ENCODE measurements around the gene NHS. TPM values are rescaled to one million over a fixed set of nuclear protein-coding genes. Genes with fewer than 3 reads are reported as not detected.

The NHS gene
- polyA plus RNA-seq, 6 donors from 2014 or later: not detected

GRCh38 chrX:17740137-17741122 lies 365.4 kb downstream of the NHS start:
- peaks cover 8 to 18% (median 12%) of the 10 kb centered on the region in 3 donors for H3K4me1 Mint-ChIP-seq
- H3K9me3 Mint-ChIP-seq: peaks cover 0 to 1% (median 0%) of the 10 kb centered on the region in 7 donors
- H3K27ac Mint-ChIP-seq: no peak overlapping the region
- peak overlapping the region in 1 of 8 donors; percentile 93 for H3K4me3 Mint-ChIP-seq
- no peaks in the 10 kb centered on the region for H3K36me3 Mint-ChIP-seq
- ATAC-seq (ENCODE audit: low read depth in 2 of 2) (no peak), DNase-seq (no peak)
- H3K27me3 Mint-ChIP-seq: no peaks in the 10 kb centered on the region

DNA sequence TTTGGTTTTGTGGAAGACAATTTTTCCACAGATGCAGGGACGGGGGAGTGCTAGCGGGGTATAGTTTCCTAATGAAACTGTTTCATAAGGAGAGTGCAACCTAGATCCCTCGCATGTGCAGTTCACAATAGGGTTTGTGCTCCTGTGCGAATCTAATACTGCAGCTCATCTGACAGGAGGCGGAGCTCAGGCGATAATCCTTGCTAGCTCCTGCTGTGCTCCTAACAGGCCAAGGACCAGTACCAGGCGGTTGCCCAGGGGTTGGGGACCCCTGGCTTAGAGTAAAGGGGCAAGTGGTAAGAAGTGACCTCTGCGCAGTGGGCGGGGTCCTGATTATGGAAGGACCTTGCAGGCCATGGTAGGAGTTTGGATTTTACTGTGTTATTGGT lies 366.1 kb downstream of the NHS start:
- H3K4me3 Mint-ChIP-seq: no peak overlapping the region
- peaks cover 8 to 18% (median 12%) of the 10 kb centered on the region in 3 donors for H3K4me1 Mint-ChIP-seq
- H3K27me3 Mint-ChIP-seq: no peaks in the 10 kb centered on the region
- no peaks in the 10 kb centered on the region for H3K36me3 Mint-ChIP-seq
- peak overlapping the region in 1 of 6 donors; percentile 52 for H3K27ac Mint-ChIP-seq
- ATAC-seq (ENCODE audit: low read depth in 2 of 2) (no peak), DNase-seq (no peak)
- H3K9me3 Mint-ChIP-seq: peaks cover 0 to 1% (median 0%) of the 10 kb centered on the region in 7 donors

DNA sequence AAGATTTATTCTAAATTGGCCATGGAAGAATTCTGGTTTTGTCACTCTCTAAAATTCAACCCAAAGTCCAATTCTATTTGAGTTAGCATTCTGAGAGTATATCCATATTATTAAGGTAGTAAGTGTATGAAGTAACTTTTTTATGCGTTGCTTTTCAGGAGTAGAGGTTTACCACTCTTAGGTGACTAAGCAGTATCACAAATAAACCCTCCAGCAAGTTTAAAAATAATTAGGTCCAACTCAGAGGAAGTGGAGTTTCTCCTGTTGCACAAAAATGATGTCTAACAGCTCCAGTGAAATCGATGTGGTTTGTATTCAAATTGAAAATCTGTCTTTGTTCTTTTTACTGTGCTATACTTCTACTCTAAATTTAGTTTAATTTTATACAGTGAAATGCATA lies 368.9 kb downstream of the NHS start:
- Mint-ChIP-seq H3K4me3 (no peak overlapping the region), H3K27ac (no peak overlapping the region)
- ATAC-seq (ENCODE audit: low read depth in 2 of 2): no peak

DNA sequence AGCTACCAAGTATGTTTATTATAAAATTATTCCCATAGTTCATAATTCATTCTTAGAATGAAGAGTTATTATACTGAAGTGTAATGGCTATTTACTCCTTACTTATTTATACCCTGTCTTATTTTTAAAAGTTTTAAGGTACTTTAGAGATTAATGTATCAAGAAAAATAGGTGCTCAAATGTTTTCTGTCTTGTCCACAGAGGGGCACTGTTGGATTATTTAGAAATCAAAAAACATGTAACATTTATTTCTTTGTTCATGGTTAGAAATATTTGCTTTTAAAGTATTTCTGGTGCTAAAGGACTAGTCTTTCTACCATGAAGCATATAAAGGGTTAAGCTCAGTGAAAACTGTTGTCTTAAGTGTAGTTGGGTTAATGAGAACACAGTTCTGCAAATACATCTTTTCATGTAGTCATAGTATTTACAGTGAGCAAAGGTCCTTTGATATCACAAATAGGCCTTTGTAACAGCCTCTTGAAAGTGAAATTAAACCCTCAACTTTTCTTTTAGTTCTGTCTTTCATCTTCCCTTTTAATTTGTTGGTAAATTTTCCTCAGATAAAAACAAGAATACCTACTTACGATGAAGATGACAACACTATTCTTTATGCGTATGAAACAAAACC lies 370.0 kb downstream of the NHS start:
- Mint-ChIP-seq H3K4me3 (no peak overlapping the region), H3K4me1 (no peaks in the 10 kb centered on the region), H3K27ac (no peak overlapping the region), H3K9me3 (peaks cover 0 to 1% (median 0%) of the 10 kb centered on the region in 7 donors), H3K27me3 (no peaks in the 10 kb centered on the region), H3K36me3 (no peaks in the 10 kb centered on the region)
- ATAC-seq (ENCODE audit: low read depth in 2 of 2): no peak
- DNase-seq: no peak

More for the DNA sequence above, 368.9 kb downstream of the NHS start:
- DNase-seq: no peak
- Mint-ChIP-seq H3K4me1 (peaks cover under 1 to 6% (median 6%) of the 10 kb centered on the region in 3 donors), H3K36me3 (no peaks in the 10 kb centered on the region), H3K9me3 (peaks cover 0 to 1% (median 0%) of the 10 kb centered on the region in 7 donors), H3K27me3 (no peaks in the 10 kb centered on the region)

GRCh38 chrX:17747692-17748091 lies 372.7 kb downstream of the NHS start:
- Mint-ChIP-seq H3K36me3 (no peaks in the 10 kb centered on the region), H3K27me3 (no peaks in the 10 kb centered on the region), H3K27ac (no peak overlapping the region), H3K9me3 (no peaks in the 10 kb centered on the region), H3K4me1 (no peaks in the 10 kb centered on the region), H3K4me3 (no peak overlapping the region)
- DNase-seq (no peak), ATAC-seq (ENCODE audit: low read depth in 2 of 2) (no peak)

DNA sequence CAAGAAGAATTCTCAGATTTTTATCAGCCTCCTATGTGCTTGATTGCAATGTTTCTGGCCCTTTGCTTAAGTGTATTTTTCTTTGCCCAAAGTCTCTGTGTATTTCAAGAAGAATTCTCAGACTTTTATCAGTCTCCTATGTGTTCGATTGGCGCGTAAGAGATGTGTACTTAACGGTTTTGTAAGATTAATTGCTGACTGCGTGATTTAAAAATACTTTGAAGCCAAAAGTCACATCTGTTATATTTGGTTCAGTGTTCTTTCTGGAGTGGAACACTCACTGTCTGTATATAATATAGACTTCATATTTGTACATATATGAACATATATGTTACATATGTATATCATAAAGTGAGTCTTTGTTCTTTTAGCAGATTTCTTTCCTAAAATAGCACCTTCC lies 373.7 kb downstream of the NHS start:
- no peak for ATAC-seq (ENCODE audit: low read depth in 2 of 2)
- Mint-ChIP-seq H3K27me3 (no peaks in the 10 kb centered on the region), H3K27ac (no peak overlapping the region), H3K36me3 (no peaks in the 10 kb centered on the region), H3K9me3 (no peaks in the 10 kb centered on the region), H3K4me3 (no peak overlapping the region), H3K4me1 (no peaks in the 10 kb centered on the region)
- no peak for DNase-seq

GRCh38 chrX:17750436-17750835 lies 375.4 kb downstream of the NHS start:
- no peaks in the 10 kb centered on the region for H3K9me3 Mint-ChIP-seq
- no peak overlapping the region for H3K4me3 Mint-ChIP-seq
- no peaks in the 10 kb centered on the region for H3K4me1 Mint-ChIP-seq
- no peak for ATAC-seq (ENCODE audit: low read depth in 2 of 2)
- no peak overlapping the region for H3K27ac Mint-ChIP-seq
- H3K36me3 Mint-ChIP-seq: no peaks in the 10 kb centered on the region
- no peak for DNase-seq
- H3K27me3 Mint-ChIP-seq: no peaks in the 10 kb centered on the region

DNA sequence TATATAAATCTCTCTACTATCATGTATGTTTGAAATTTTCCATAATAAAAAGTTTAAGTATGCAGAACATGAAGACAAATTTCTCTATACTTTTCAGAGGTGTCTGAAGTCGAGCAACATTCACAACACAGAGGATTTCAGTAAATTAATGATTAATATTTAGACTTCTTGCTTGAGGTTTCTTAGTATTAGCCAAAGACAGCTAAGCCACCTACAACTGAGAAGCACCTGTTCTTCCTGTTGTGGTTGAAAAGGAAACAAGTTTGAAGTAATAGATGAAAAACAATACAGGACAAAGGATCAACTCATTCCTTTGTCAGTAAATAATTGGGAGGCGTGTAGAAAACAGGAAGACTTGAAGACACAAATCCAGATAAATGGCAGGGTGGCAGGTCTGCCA lies 383.4 kb downstream of the NHS start:
- no peaks in the 10 kb centered on the region for H3K36me3 Mint-ChIP-seq
- H3K27me3 Mint-ChIP-seq: no peaks in the 10 kb centered on the region
- DNase-seq (no peak), ATAC-seq (ENCODE audit: low read depth in 2 of 2) (no peak)
- no peak overlapping the region for H3K4me3 Mint-ChIP-seq
- peaks cover 0 to 3% (median 0%) of the 10 kb centered on the region in 7 donors for H3K9me3 Mint-ChIP-seq
- H3K27ac Mint-ChIP-seq: no peak overlapping the region
- no peaks in the 10 kb centered on the region for H3K4me1 Mint-ChIP-seq

- Mint-ChIP-seq H3K27ac (peak overlapping the region in 1 of 6 donors; percentile 34), H3K9me3 (peaks cover 0 to 3% (median 0%) of the 10 kb centered on the region in 7 donors), H3K4me1 (no peaks in the 10 kb centered on the region), H3K27me3 (no peaks in the 10 kb centered on the region), H3K4me3 (no peak overlapping the region), H3K36me3 (no peaks in the 10 kb centered on the region)
- ATAC-seq (ENCODE audit: low read depth in 2 of 2) (no peak), DNase-seq (no peak)
Measured at GRCh38 chrX:17759990-17760389, 385.0 kb downstream of the NHS start.

- Mint-ChIP-seq H3K9me3 (no peaks in the 10 kb centered on the region), H3K4me1 (no peaks in the 10 kb centered on the region), H3K36me3 (no peaks in the 10 kb centered on the region), H3K4me3 (no peak overlapping the region), H3K27ac (no peak overlapping the region), H3K27me3 (no peaks in the 10 kb centered on the region)
- DNase-seq (no peak), ATAC-seq (ENCODE audit: low read depth in 2 of 2) (no peak)
Measured at GRCh38 chrX:17767734-17768133, 392.7 kb downstream of the NHS start.

GRCh38 chrX:17768997-17769396 lies 394.0 kb downstream of the NHS start:
- Mint-ChIP-seq H3K27me3 (no peaks in the 10 kb centered on the region), H3K9me3 (no peaks in the 10 kb centered on the region), H3K4me1 (no peaks in the 10 kb centered on the region), H3K36me3 (no peaks in the 10 kb centered on the region), H3K27ac (no peak overlapping the region), H3K4me3 (no peak overlapping the region)
- ATAC-seq (ENCODE audit: low read depth in 2 of 2) (no peak), DNase-seq (no peak)

DNA sequence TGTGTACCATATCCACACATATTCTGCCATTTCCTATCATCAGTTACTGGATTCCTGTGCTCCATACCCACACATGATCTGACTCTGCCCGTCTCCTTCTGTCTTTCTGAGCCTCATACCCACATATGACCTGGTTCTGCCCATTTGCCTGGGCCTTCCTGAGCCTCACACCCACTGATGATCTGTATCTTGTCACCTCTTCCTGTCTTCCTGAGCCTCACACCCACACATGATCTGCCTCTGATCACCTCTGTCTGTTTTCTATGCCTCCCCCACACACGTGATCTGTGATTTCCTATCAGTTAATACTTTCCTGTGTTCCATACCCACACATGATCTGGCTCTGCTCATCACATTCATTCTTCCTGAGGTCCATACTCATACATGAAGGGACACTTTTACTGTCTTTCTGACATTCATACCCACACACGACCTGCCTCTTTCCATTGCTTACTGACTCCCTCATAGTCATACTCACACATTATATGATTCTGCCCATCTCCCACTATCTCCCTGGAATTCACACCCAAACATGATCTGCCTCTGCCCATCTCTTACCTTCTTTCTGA lies 394.8 kb downstream of the NHS start:
- ATAC-seq (ENCODE audit: low read depth in 2 of 2) (no peak), DNase-seq (no peak)
- H3K4me1 Mint-ChIP-seq: no peaks in the 10 kb centered on the region
- H3K9me3 Mint-ChIP-seq: no peaks in the 10 kb centered on the region
- no peaks in the 10 kb centered on the region for H3K27me3 Mint-ChIP-seq
- H3K36me3 Mint-ChIP-seq: no peaks in the 10 kb centered on the region
- no peak overlapping the region for H3K27ac Mint-ChIP-seq
- no peak overlapping the region for H3K4me3 Mint-ChIP-seq

DNA sequence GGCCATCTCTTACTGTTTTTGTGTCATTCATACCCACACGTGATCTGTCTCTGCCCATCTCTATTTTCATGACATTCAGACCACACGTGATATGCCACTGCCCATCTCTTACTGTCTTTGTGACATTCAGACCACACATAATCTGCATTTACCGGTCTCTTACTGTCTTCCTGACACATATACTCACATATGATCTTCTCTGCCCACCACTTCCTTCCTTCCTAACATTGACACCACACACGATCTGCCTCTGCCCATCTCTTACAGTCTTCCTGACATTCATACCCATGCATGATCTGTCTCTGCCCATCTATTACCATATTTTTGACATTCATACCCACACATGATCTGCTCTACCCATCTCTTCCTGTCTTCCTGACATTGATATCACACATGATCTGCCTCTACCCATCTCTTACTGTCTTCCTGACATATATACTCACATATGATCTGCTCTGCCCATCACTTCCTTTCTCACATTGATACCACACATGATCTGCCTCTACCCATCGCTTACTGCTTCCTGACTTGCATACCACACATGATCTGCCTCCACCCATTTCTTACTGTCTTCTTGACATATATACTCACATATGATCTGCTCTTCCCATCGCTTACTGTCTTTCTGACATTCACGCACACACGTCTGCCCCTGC lies 398.3 kb downstream of the NHS start:
- Mint-ChIP-seq H3K27ac (no peak overlapping the region), H3K4me1 (no peaks in the 10 kb centered on the region), H3K27me3 (peaks cover 0 to 5% (median 0%) of the 10 kb centered on the region in 3 donors), H3K9me3 (peaks cover 0 to 12% (median 0%) of the 10 kb centered on the region in 7 donors), H3K36me3 (no peaks in the 10 kb centered on the region), H3K4me3 (no peak overlapping the region)
- DNase-seq (no peak), ATAC-seq (ENCODE audit: low read depth in 2 of 2) (no peak)
